ENCODE measurements around the gene CNTN4.

CNTN4 gene

GRCh38 chr3:2356298-2356950 lies 257.8 kb downstream of the CNTN4 start:
- H3K9ac ChIP-seq (ENCODE audit: low read length), result no peak overlapping the region
- H3K9me3 ChIP-seq (ENCODE audit: control insufficient read depth, low read length), result no peaks in the 10 kb centered on the region
- peaks cover 7% of the 10 kb centered on the region for H3K4me1 ChIP-seq (ENCODE audit: control insufficient read depth, insufficient read depth, low read length)
- H3K36me3 ChIP-seq (ENCODE audit: control insufficient read depth, insufficient read depth, low read length, severe bottlenecking), result no peaks in the 10 kb centered on the region
- no peaks in the 10 kb centered on the region for H3K27me3 ChIP-seq (replicated peaks; ENCODE audit: control insufficient read depth, insufficient read depth, low read length)
- no peak for DNase-seq (ENCODE audit: low read depth)
- no peak overlapping the region for H3K4me3 ChIP-seq (ENCODE audit: low read length)

GRCh38 chr3:2360815-2361214 lies 262.1 kb downstream of the CNTN4 start:
- Histone ChIP-seq H3K9ac (ENCODE audit: low read length) (no peak overlapping the region), H3K36me3 (ENCODE audit: control insufficient read depth, insufficient read depth, low read length, severe bottlenecking) (no peaks in the 10 kb centered on the region), H3K4me3 (ENCODE audit: low read length) (no peak overlapping the region), H3K27me3 (replicated peaks; ENCODE audit: control insufficient read depth, insufficient read depth, low read length) (no peaks in the 10 kb centered on the region), H3K9me3 (ENCODE audit: control insufficient read depth, low read length) (no peaks in the 10 kb centered on the region), H3K4me1 (ENCODE audit: control insufficient read depth, insufficient read depth, low read length) (no peaks in the 10 kb centered on the region)
- no peak for DNase-seq (ENCODE audit: low read depth)

- H3K36me3 ChIP-seq (ENCODE audit: control insufficient read depth, insufficient read depth, low read length, severe bottlenecking), result no peaks in the 10 kb centered on the region
- no peak for DNase-seq (ENCODE audit: low read depth)
- no peak overlapping the region for H3K9ac ChIP-seq (ENCODE audit: low read length)
- no peak overlapping the region for H3K4me3 ChIP-seq (ENCODE audit: low read length)
- no peaks in the 10 kb centered on the region for H3K27me3 ChIP-seq (replicated peaks; ENCODE audit: control insufficient read depth, insufficient read depth, low read length)
- no peaks in the 10 kb centered on the region for H3K4me1 ChIP-seq (ENCODE audit: control insufficient read depth, insufficient read depth, low read length)
- no peaks in the 10 kb centered on the region for H3K9me3 ChIP-seq (ENCODE audit: control insufficient read depth, low read length)
Observed at GRCh38 chr3:2362122-2362521, 263.5 kb downstream of the CNTN4 start.

- Histone ChIP-seq H3K4me3 (ENCODE audit: low read length) (no peak overlapping the region), H3K36me3 (ENCODE audit: control insufficient read depth, insufficient read depth, low read length, severe bottlenecking) (no peaks in the 10 kb centered on the region), H3K9me3 (ENCODE audit: control insufficient read depth, low read length) (no peaks in the 10 kb centered on the region), H3K9ac (ENCODE audit: low read length) (no peak overlapping the region), H3K27me3 (replicated peaks; ENCODE audit: control insufficient read depth, insufficient read depth, low read length) (no peaks in the 10 kb centered on the region), H3K4me1 (ENCODE audit: control insufficient read depth, insufficient read depth, low read length) (no peaks in the 10 kb centered on the region)
- no peak for DNase-seq (ENCODE audit: low read depth)
Observed at GRCh38 chr3:2363854-2364253, 265.2 kb downstream of the CNTN4 start.

GRCh38 chr3:2370317-2370716 lies 271.7 kb downstream of the CNTN4 start:
- H3K4me1 ChIP-seq (ENCODE audit: control insufficient read depth, insufficient read depth, low read length), result no peaks in the 10 kb centered on the region
- H3K9ac ChIP-seq (ENCODE audit: low read length), result no peak overlapping the region
- no peaks in the 10 kb centered on the region for H3K27me3 ChIP-seq (replicated peaks; ENCODE audit: control insufficient read depth, insufficient read depth, low read length)
- no peaks in the 10 kb centered on the region for H3K9me3 ChIP-seq (ENCODE audit: control insufficient read depth, low read length)
- DNase-seq (ENCODE audit: low read depth), result no peak
- H3K36me3 ChIP-seq (ENCODE audit: control insufficient read depth, insufficient read depth, low read length, severe bottlenecking), result no peaks in the 10 kb centered on the region
- H3K4me3 ChIP-seq (ENCODE audit: low read length), result no peak overlapping the region

- Histone ChIP-seq H3K27me3 (replicated peaks; ENCODE audit: control insufficient read depth, insufficient read depth, low read length) (no peaks in the 10 kb centered on the region), H3K9ac (ENCODE audit: low read length) (no peak overlapping the region), H3K36me3 (ENCODE audit: control insufficient read depth, insufficient read depth, low read length, severe bottlenecking) (no peaks in the 10 kb centered on the region), H3K9me3 (ENCODE audit: control insufficient read depth, low read length) (no peaks in the 10 kb centered on the region), H3K4me3 (ENCODE audit: low read length) (no peak overlapping the region), H3K4me1 (ENCODE audit: control insufficient read depth, insufficient read depth, low read length) (no peaks in the 10 kb centered on the region)
- no peak for DNase-seq (ENCODE audit: low read depth)
Observed at GRCh38 chr3:2372306-2372705, 273.6 kb downstream of the CNTN4 start.

GRCh38 chr3:2375376-2375775 lies 276.7 kb downstream of the CNTN4 start:
- DNase-seq (ENCODE audit: low read depth), result no peak
- Histone ChIP-seq H3K4me3 (ENCODE audit: low read length) (no peak overlapping the region), H3K9ac (ENCODE audit: low read length) (no peak overlapping the region), H3K4me1 (ENCODE audit: control insufficient read depth, insufficient read depth, low read length) (no peaks in the 10 kb centered on the region), H3K36me3 (ENCODE audit: control insufficient read depth, insufficient read depth, low read length, severe bottlenecking) (no peaks in the 10 kb centered on the region), H3K27me3 (replicated peaks; ENCODE audit: control insufficient read depth, insufficient read depth, low read length) (no peaks in the 10 kb centered on the region), H3K9me3 (ENCODE audit: control insufficient read depth, low read length) (no peaks in the 10 kb centered on the region)

GRCh38 chr3:2377281-2377680 lies 278.6 kb downstream of the CNTN4 start:
- Histone ChIP-seq H3K9me3 (ENCODE audit: control insufficient read depth, low read length) (no peaks in the 10 kb centered on the region), H3K9ac (ENCODE audit: low read length) (no peak overlapping the region), H3K4me1 (ENCODE audit: control insufficient read depth, insufficient read depth, low read length) (no peaks in the 10 kb centered on the region), H3K27me3 (replicated peaks; ENCODE audit: control insufficient read depth, insufficient read depth, low read length) (no peaks in the 10 kb centered on the region), H3K36me3 (ENCODE audit: control insufficient read depth, insufficient read depth, low read length, severe bottlenecking) (no peaks in the 10 kb centered on the region), H3K4me3 (ENCODE audit: low read length) (no peak overlapping the region)
- DNase-seq (ENCODE audit: low read depth), result no peak

GRCh38 chr3:2390926-2391532 lies 292.4 kb downstream of the CNTN4 start:
- H3K4me3 ChIP-seq (ENCODE audit: low read length), result no peak overlapping the region
- H3K4me1 ChIP-seq (ENCODE audit: control insufficient read depth, insufficient read depth, low read length), result no peaks in the 10 kb centered on the region
- no peaks in the 10 kb centered on the region for H3K9me3 ChIP-seq (ENCODE audit: control insufficient read depth, low read length)
- no peak for DNase-seq (ENCODE audit: low read depth)
- H3K36me3 ChIP-seq (ENCODE audit: control insufficient read depth, insufficient read depth, low read length, severe bottlenecking), result no peaks in the 10 kb centered on the region
- no peak overlapping the region for H3K9ac ChIP-seq (ENCODE audit: low read length)
- H3K27me3 ChIP-seq (replicated peaks; ENCODE audit: control insufficient read depth, insufficient read depth, low read length), result no peaks in the 10 kb centered on the region

GRCh38 chr3:2391896-2392295 lies 293.2 kb downstream of the CNTN4 start:
- Histone ChIP-seq H3K4me3 (ENCODE audit: low read length) (no peak overlapping the region), H3K27me3 (replicated peaks; ENCODE audit: control insufficient read depth, insufficient read depth, low read length) (no peaks in the 10 kb centered on the region)

GRCh38 chr3:2392981-2393380 lies 294.3 kb downstream of the CNTN4 start:
- no peak overlapping the region for H3K4me3 ChIP-seq (ENCODE audit: low read length)
- no peaks in the 10 kb centered on the region for H3K9me3 ChIP-seq (ENCODE audit: control insufficient read depth, low read length)
- H3K36me3 ChIP-seq (ENCODE audit: control insufficient read depth, insufficient read depth, low read length, severe bottlenecking), result no peaks in the 10 kb centered on the region
- no peak overlapping the region for H3K9ac ChIP-seq (ENCODE audit: low read length)
- no peaks in the 10 kb centered on the region for H3K27me3 ChIP-seq (replicated peaks; ENCODE audit: control insufficient read depth, insufficient read depth, low read length)
- H3K4me1 ChIP-seq (ENCODE audit: control insufficient read depth, insufficient read depth, low read length), result no peaks in the 10 kb centered on the region
- no peak for DNase-seq (ENCODE audit: low read depth)

More at GRCh38 chr3:2391896-2392295, 293.2 kb downstream of the CNTN4 start:
- no peaks in the 10 kb centered on the region for H3K36me3 ChIP-seq (ENCODE audit: control insufficient read depth, insufficient read depth, low read length, severe bottlenecking)
- no peak for DNase-seq (ENCODE audit: low read depth)
- no peak overlapping the region for H3K9ac ChIP-seq (ENCODE audit: low read length)
- H3K4me1 ChIP-seq (ENCODE audit: control insufficient read depth, insufficient read depth, low read length), result no peaks in the 10 kb centered on the region
- no peaks in the 10 kb centered on the region for H3K9me3 ChIP-seq (ENCODE audit: control insufficient read depth, low read length)

GRCh38 chr3:2415083-2415482 lies 316.4 kb downstream of the CNTN4 start:
- H3K4me3 ChIP-seq (ENCODE audit: low read length), result no peak overlapping the region
- no peaks in the 10 kb centered on the region for H3K4me1 ChIP-seq (ENCODE audit: control insufficient read depth, insufficient read depth, low read length)
- no peak overlapping the region for H3K9ac ChIP-seq (ENCODE audit: low read length)
- no peak for DNase-seq (ENCODE audit: low read depth)
- H3K9me3 ChIP-seq (ENCODE audit: control insufficient read depth, low read length), result no peaks in the 10 kb centered on the region
- H3K27me3 ChIP-seq (replicated peaks; ENCODE audit: control insufficient read depth, insufficient read depth, low read length), result no peaks in the 10 kb centered on the region
- no peaks in the 10 kb centered on the region for H3K36me3 ChIP-seq (ENCODE audit: control insufficient read depth, insufficient read depth, low read length, severe bottlenecking)
